HCT116 (cell line): Measurements from ENCODE around the gene ADGRB3. TPM values are rescaled to one million over a fixed set of nuclear protein-coding genes. Genes with fewer than 3 reads are reported as not detected.

ENCODE experiments used
- ATAC-seq: fragments of 200-7000 bp; cut with Tn5 transposase; 2 replicates; pipeline ENCODE4 v1.9.1; 2020; ENCODE audit warnings: mild to moderate bottlenecking, moderate library complexity
- BruUV-seq: library from RNA; stranded (reverse); fragments of 400-500 nt; replicated peaks from 2 replicates; lab custom pipeline; 2021; lab: Mats Ljungman, UMichigan
- CTCF ChIA-PET: fragments of 300-600 bp; sonication (Branson Sonifier 250); formaldehyde crosslinking; loops from one replicate; lab custom pipeline; 2021; ENCODE audit warnings: antibody characterized with exemption; lab: Charles Lee
- POLR2A ChIA-PET: fragments of 300-600, 350-600 bp; sonication (Branson Sonifier 250); formaldehyde crosslinking; loops from one replicate; lab custom pipeline; 2021; ENCODE audit warnings: antibody characterized with exemption; lab: Charles Lee
- RAD21 ChIA-PET, 2 experiments: fragments of 300-600 bp; sonication (Branson Sonifier 250); formaldehyde crosslinking; loops; one replicate each; lab custom pipeline; 2023; ENCODE audit warnings: low total read pairs in 2 of 2; ENCODE audit not compliant: uncharacterized antibody in 2 of 2, unreplicated experiment in 2 of 2, low non-redundant PET in 1 of 2; lab: Charles Lee
- DNase-seq: peaks from one replicate; pipeline ENCODE4 v3.0.0-alpha.2; 2010; ENCODE audit warnings: low read depth, low spot score
- H2AFZ ChIP-seq: fragments of 200-600 bp; shearing (Covaris generic), sonication (generic); 2 replicates; pipeline ENCODE4 v1.6.1; 2017; ENCODE audit warnings: low read depth, mixed run types, mixed read lengths, antibody characterized with exemption, low read length; ENCODE audit not compliant: poor library complexity, severe bottlenecking
- H3K27ac ChIP-seq: 2 replicates; pipeline ENCODE4 v1.5.1; 2012; ENCODE audit warnings: low read depth, low read length
- H3K27me3 ChIP-seq: fragments of 200-600 bp; sonication (generic); 2 replicates; pipeline ENCODE4 v1.6.1; 2016; ENCODE audit warnings: mixed run types, low read length, mixed read lengths; ENCODE audit not compliant: insufficient read depth
- H3K36me3 ChIP-seq, 2 experiments: fragments of 200-500 bp in 1 of 2; fragments of 200-600 bp in 1 of 2; sonication (Bioruptor generic) in 1 of 2; sonication (generic) in 1 of 2; 2 replicates each; pipeline versions ENCODE4 v1.5.1 to v1.6.1; 2014 to 2016; ENCODE audit warnings: low read length in 2 of 2, inconsistent platforms in 1 of 2, mixed read lengths in 1 of 2, mixed run types in 1 of 2; ENCODE audit not compliant: insufficient read depth in 2 of 2, control insufficient read depth in 1 of 2
- H3K4me1 ChIP-seq, 2 experiments: fragments of 200-600 bp in 1 of 2; sonication (generic) in 1 of 2; 2 replicates each; pipeline versions ENCODE4 v1.5.1 to v1.6.1; 2012 to 2017; ENCODE audit warnings: low read length in 2 of 2, inconsistent platforms in 1 of 2, mild to moderate bottlenecking in 1 of 2, mixed read lengths in 1 of 2, mixed run types in 1 of 2, moderate library complexity in 1 of 2; ENCODE audit not compliant: insufficient read depth in 2 of 2, control insufficient read depth in 1 of 2
- H3K4me2 ChIP-seq: fragments of 200-600 bp; sonication (generic); 2 replicates; pipeline ENCODE4 v1.6.1; 2017; ENCODE audit warnings: mixed run types, low read length, mixed read lengths
- H3K4me3 ChIP-seq, 2 experiments: fragments of 200-600 bp in 1 of 2; sonication (generic) in 1 of 2; replicated peaks in 1 of 2; 2 replicates each; pipeline ENCODE4 v1.5.1; 2011 to 2016; ENCODE audit warnings: low read length in 2 of 2, control low read depth in 1 of 2, low read depth in 1 of 2, mild to moderate bottlenecking in 1 of 2, mixed read lengths in 1 of 2, mixed run types in 1 of 2
- H3K79me2 ChIP-seq: fragments of 200-600 bp; sonication (generic); 2 replicates; pipeline ENCODE4 v1.6.1; 2017; ENCODE audit warnings: mild to moderate bottlenecking, mixed run types, low read length, moderate library complexity, mixed read lengths; ENCODE audit not compliant: insufficient read depth
- H3K9ac ChIP-seq: fragments of 200-600 bp; sonication (generic); 2 replicates; pipeline ENCODE4 v1.6.1; 2016; ENCODE audit warnings: low read length, mixed read lengths
- H3K9me2 ChIP-seq: fragments of 200-600 bp; sonication (generic), shearing (Covaris generic); 2 replicates; pipeline ENCODE4 v1.6.1; 2017; ENCODE audit warnings: mixed run types, mild to moderate bottlenecking, moderate library complexity; ENCODE audit not compliant: insufficient read depth
- H3K9me3 ChIP-seq, 2 experiments: fragments of 200-500 bp in 1 of 2; fragments of 200-600 bp in 1 of 2; sonication (Bioruptor generic) in 1 of 2; sonication (generic) in 1 of 2; 2 replicates each; pipeline ENCODE4 v1.6.1; 2014 to 2017; ENCODE audit warnings: low read length in 2 of 2, mixed read lengths in 2 of 2, inconsistent platforms in 1 of 2, low read depth in 1 of 2, mild to moderate bottlenecking in 1 of 2, mixed run types in 1 of 2, moderate library complexity in 1 of 2; ENCODE audit not compliant: control insufficient read depth in 1 of 2, insufficient read depth in 1 of 2
- H4K20me1 ChIP-seq: fragments of 200-600 bp; sonication (generic), shearing (Covaris generic); 2 replicates; pipeline ENCODE4 v1.6.1; 2017; ENCODE audit warnings: mixed run types, mild to moderate bottlenecking, moderate library complexity; ENCODE audit not compliant: insufficient read depth
- CBX3 ChIP-seq: IDR thresholded peaks from 2 replicates; pipeline ENCODE4 v1.6.1; 2012; ENCODE audit warnings: low read depth
- EGR1 ChIP-seq: IDR thresholded peaks from 2 replicates; pipeline ENCODE4 v1.6.1; 2012; ENCODE audit warnings: low read depth
- ELF1 ChIP-seq: IDR thresholded peaks from 2 replicates; pipeline ENCODE4 v1.6.1; 2012; ENCODE audit warnings: low read depth, borderline replicate concordance
- EZH2phosphoT487 ChIP-seq: fragments of 200-600 bp; IDR thresholded peaks from 2 replicates; pipeline ENCODE4 v1.6.1; 2018; ENCODE audit warnings: antibody characterized with exemption, borderline replicate concordance
- FOSL1 ChIP-seq: IDR thresholded peaks from 2 replicates; pipeline ENCODE4 v1.6.1; 2012; ENCODE audit warnings: low read depth
- POLR2A ChIP-seq: IDR thresholded peaks from 2 replicates; pipeline ENCODE4 v1.7.0; 2011; ENCODE audit warnings: borderline replicate concordance; ENCODE audit not compliant: insufficient read depth, insufficient read length; ENCODE audit errors: extremely low read depth
- POLR2AphosphoS5 ChIP-seq: IDR thresholded peaks from 2 replicates; pipeline ENCODE4 v1.6.1; 2011; ENCODE audit warnings: mild to moderate bottlenecking, low read depth, low read length, moderate library complexity
- RAD21 ChIP-seq: IDR thresholded peaks from 2 replicates; pipeline ENCODE4 v1.6.1; 2012; ENCODE audit warnings: low read depth, mild to moderate bottlenecking
- REST ChIP-seq: IDR thresholded peaks from 2 replicates; pipeline ENCODE4 v1.6.1; 2012; ENCODE audit warnings: low read depth
- SIN3A ChIP-seq: IDR thresholded peaks from 2 replicates; pipeline ENCODE4 v1.6.1; 2012; ENCODE audit warnings: low read depth
- SP1 ChIP-seq: IDR thresholded peaks from 2 replicates; pipeline ENCODE4 v1.6.1; 2012; ENCODE audit warnings: low read depth
- SRF ChIP-seq: IDR thresholded peaks from 2 replicates; pipeline ENCODE4 v1.6.1; 2012; ENCODE audit warnings: low read depth
- TCF7L2 ChIP-seq: IDR thresholded peaks from 2 replicates; pipeline ENCODE4 v1.7.0; 2011; ENCODE audit warnings: borderline replicate concordance, inconsistent platforms; ENCODE audit not compliant: insufficient read depth, insufficient read length; ENCODE audit errors: extremely low read depth
- YY1 ChIP-seq: IDR thresholded peaks from 2 replicates; pipeline ENCODE4 v1.6.1; 2011; ENCODE audit warnings: low read length, low read depth, moderate library complexity, mild to moderate bottlenecking; ENCODE audit not compliant: insufficient replicate concordance; ENCODE audit errors: extremely low read depth
- ZFX ChIP-seq: fragments of 450-650 bp; IDR thresholded peaks from 2 replicates; pipeline ENCODE4 v1.6.1; 2017
- ZNF274 ChIP-seq: fragments of 200-500 bp; sonication (Bioruptor generic); IDR thresholded peaks from 2 replicates; pipeline ENCODE4 v1.6.1; 2014; ENCODE audit warnings: mild to moderate bottlenecking, low read depth, low read length, inconsistent platforms
- intact Hi-C: fragments of 100-400 bp; cut with micrococcal nuclease; formaldehyde crosslinking; loops from 2 replicates; pipeline ENCODE4 v1.10.0; 2022
- total RNA-seq: library from RNA; stranded (reverse); gene quantifications from one replicate; pipeline ENCODE4 v1.2.1, GENCODE V29; 2021; ENCODE audit not compliant: unreplicated experiment
- TF ChIP-seq, protein P1 (sequence below): IDR thresholded peaks from 2 replicates; pipeline ENCODE4 v1.6.1; 2012

Gene ADGRB3
- total RNA-seq, 1 experiment from 2014 or later = not detected

DNA sequence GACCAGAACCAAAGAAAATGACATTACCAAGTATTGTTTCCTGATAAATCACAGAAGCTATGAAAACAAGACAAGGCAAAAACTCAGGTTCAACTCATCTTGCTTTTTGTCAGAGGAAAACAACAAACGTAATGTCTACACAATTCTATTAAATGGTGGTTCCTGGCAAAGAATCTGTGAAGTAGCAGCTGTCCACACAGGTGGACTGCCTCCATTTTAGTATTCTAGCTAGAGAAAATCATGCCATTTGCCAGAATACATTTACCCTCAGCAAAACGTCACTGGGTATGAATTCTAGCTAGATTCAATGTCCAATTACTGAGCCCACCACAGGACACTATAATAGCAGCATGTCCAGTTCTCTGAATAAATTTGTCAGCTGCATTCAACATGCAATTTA is 125.4 kb downstream of the ADGRB3 start (continued):
- TF ChIP-seq CBX3 = no peak
- no peak for TF ChIP-seq SRF
- TF ChIP-seq RAD21 = no peak
- TF ChIP-seq SIN3A = no peak
- TF ChIP-seq, protein P1, sequence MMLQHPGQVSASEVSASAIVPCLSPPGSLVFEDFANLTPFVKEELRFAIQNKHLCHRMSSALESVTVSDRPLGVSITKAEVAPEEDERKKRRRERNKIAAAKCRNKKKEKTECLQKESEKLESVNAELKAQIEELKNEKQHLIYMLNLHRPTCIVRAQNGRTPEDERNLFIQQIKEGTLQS = no peak
- TF ChIP-seq EZH2phosphoT487 = no peak
- no peak for TF ChIP-seq POLR2A

DNA sequence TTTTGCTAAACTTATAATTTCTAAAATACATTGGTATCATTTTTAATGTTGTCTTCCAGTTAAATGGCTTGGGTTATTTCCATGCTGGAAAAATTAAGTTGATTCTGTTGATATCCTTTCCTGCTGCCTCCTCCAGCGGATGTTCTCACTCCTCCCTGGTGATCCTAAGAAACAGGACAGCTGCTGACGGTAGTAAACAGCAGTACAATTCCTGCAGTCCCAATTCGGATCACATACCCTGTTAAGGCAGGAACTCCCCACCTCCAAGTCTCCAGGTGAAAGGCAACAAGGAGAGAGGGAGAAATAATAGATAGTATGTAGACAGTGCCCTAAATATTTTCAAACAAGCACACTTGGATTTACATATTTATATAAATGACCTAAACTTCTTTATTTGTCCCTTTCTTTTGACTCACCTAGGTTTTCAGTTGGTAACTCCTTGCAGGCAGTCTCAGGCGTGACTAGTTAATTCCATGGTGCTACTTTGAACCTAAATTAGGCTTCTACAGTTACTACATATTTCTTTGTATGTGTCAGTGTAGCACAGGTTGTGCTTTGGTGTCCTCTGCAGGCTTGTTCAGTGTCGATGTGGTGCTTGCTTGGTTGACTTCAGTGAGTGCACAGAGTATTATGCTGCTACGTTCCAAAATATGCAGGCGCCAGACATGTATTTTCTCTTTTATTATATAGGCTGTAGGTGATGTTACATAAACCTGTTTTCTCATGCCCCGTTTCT is 126.0 kb downstream of the ADGRB3 start:
- Histone ChIP-seq H3K9me2 (no peaks in the 10 kb centered on the region), H3K4me2 (no peak overlapping the region), H3K4me3 (no peak overlapping the region)
- intact Hi-C loops = no loop called here
- BruUV-seq = no TSS peak
- CTCF ChIA-PET = no interaction called here
- DNase-seq = no peak
- TF ChIP-seq EGR1 (no peak), REST (no peak), FOSL1 (no peak), ZNF274 (no peak), POLR2AphosphoS5 (no peak), YY1 (no peak), SP1 (no peak), CBX3 (no peak), ZFX (no peak), SIN3A (no peak), TCF7L2 (no peak), EZH2phosphoT487 (no peak), ELF1 (no peak), RAD21 (no peak)
- TF ChIP-seq, protein P1 = no peak
- TF ChIP-seq, all 23 proteins: peak for 0
- Histone ChIP-seq H3K27ac (no peak overlapping the region), H3K79me2 (no peaks in the 10 kb centered on the region), H3K36me3 (no peaks in the 10 kb centered on the region), H3K4me1 (no peaks in the 10 kb centered on the region), H3K9ac (no peak overlapping the region), H3K9me3 (peaks cover 7 to 8% of the 10 kb centered on the region in 2 experiments; a peak in 3 of 4 replicates), H4K20me1 (no peaks in the 10 kb centered on the region), H2AFZ (no peak overlapping the region), H3K27me3 (no peaks in the 10 kb centered on the region)
- RAD21 ChIA-PET = no interaction called here
- ATAC-seq = no peak
- POLR2A ChIA-PET = no interaction called here
